Progenitor cell of endocrine pancreas (in vitro differentiated cells): Measurements from ENCODE around the gene NTF4. TPM values are rescaled to one million over a fixed set of nuclear protein-coding genes. Genes with fewer than 3 reads are reported as not detected.
A peak's percentile ranks its signal among the peaks of the same experiment; 100 is the strongest.
"Not testable (repeated sequence)": the region's sequence is repeated elsewhere in the genome, so short reads cannot be mapped to it uniquely, and the experiment has no call there.

Source experiments
- DNase-seq: peaks from one replicate; pipeline ENCODE4 v3.0.0; 2021; ENCODE audit warnings: low spot score; ENCODE audit not compliant: unreplicated experiment
- H3K27ac Mint-ChIP-seq: 2 replicates; pipeline ENCODE4 v1.8.0; 2021; ENCODE audit warnings: mild to moderate bottlenecking, moderate library complexity, mixed read lengths
- H3K27me3 Mint-ChIP-seq: 2 replicates; pipeline ENCODE4 v1.8.0; 2021; ENCODE audit warnings: mixed read lengths
- H3K36me3 Mint-ChIP-seq: 2 replicates; pipeline ENCODE4 v1.8.0; 2022; ENCODE audit warnings: mixed read lengths; ENCODE audit not compliant: insufficient read depth
- H3K4me1 Mint-ChIP-seq: 2 replicates; pipeline ENCODE4 v1.8.0; 2021; ENCODE audit warnings: low read depth, mixed read lengths
- H3K4me3 Mint-ChIP-seq: 2 replicates; pipeline ENCODE4 v1.8.0; 2021; ENCODE audit warnings: low read depth, mild to moderate bottlenecking, moderate library complexity, mixed read lengths
- H3K9me3 Mint-ChIP-seq: 2 replicates; pipeline ENCODE4 v1.8.0; 2021; ENCODE audit warnings: low read depth, mixed read lengths
- CTCF ChIP-seq: fragments of 200-600 bp; sonication (generic); IDR thresholded peaks from one replicate; pipeline ENCODE4 v1.5.0; 2021; ENCODE audit warnings: antibody characterized with exemption, mild to moderate bottlenecking; ENCODE audit not compliant: unreplicated experiment
- total RNA-seq: library from RNA; stranded (reverse); gene quantifications from 2 replicates; pipeline ENCODE4 v1.2.1, GENCODE V29; 2021

NTF4 gene
- total RNA-seq, 1 donor from 2014 or later: 0.91 TPM

- H3K4me1 Mint-ChIP-seq, H3K9me3 Mint-ChIP-seq, H3K27ac Mint-ChIP-seq, H3K4me3 Mint-ChIP-seq, H3K36me3 Mint-ChIP-seq, DNase-seq: not testable (repeated sequence)
- peaks cover 12% of the 10 kb centered on the region for H3K27me3 Mint-ChIP-seq
These were observed 21.1 kb downstream of the NTF4 start, which contains the start of gene CGB5 for GRCh38 chr19:49043548-49043947. Gene CGB5, plus strand, starts transcription at chr19:49043848. Its CDS starts 362 bp downstream, at chr19:49044210.

GRCh38 chr19:49042666-49043065 lies 22.0 kb downstream of the NTF4 start:
- H3K9me3 Mint-ChIP-seq, H3K4me1 Mint-ChIP-seq: not testable (repeated sequence)

GRCh38 chr19:49042177-49042576 lies 22.4 kb downstream of the NTF4 start:
- no peaks in the 10 kb centered on the region for H3K4me1 Mint-ChIP-seq
- no peak for TF ChIP-seq CTCF

More at GRCh38 chr19:49042666-49043065, 22.0 kb downstream of the NTF4 start:
- DNase-seq, H3K4me3 Mint-ChIP-seq, H3K27ac Mint-ChIP-seq, H3K36me3 Mint-ChIP-seq: not testable (repeated sequence)
- peaks cover 16% of the 10 kb centered on the region for H3K27me3 Mint-ChIP-seq

GRCh38 chr19:49039736-49040135 lies 24.9 kb downstream of the NTF4 start:
- not testable (repeated sequence) for H3K27ac Mint-ChIP-seq, DNase-seq, H3K36me3 Mint-ChIP-seq, H3K4me3 Mint-ChIP-seq, H3K9me3 Mint-ChIP-seq, H3K4me1 Mint-ChIP-seq
- peaks cover 19% of the 10 kb centered on the region for H3K27me3 Mint-ChIP-seq

More at GRCh38 chr19:49042177-49042576, 22.4 kb downstream of the NTF4 start:
- Mint-ChIP-seq H3K9me3 (no peaks in the 10 kb centered on the region), H3K27me3 (peaks cover 16% of the 10 kb centered on the region), H3K36me3 (no peaks in the 10 kb centered on the region), H3K27ac (peak overlapping the region; percentile 39), H3K4me3 (no peak overlapping the region)
- no peak for DNase-seq

- not testable (repeated sequence) for DNase-seq, H3K4me1 Mint-ChIP-seq, H3K9me3 Mint-ChIP-seq, H3K4me3 Mint-ChIP-seq, H3K27ac Mint-ChIP-seq, H3K36me3 Mint-ChIP-seq
- peaks cover 19% of the 10 kb centered on the region for H3K27me3 Mint-ChIP-seq
These were observed 25.9 kb downstream of the NTF4 start for GRCh38 chr19:49038557-49039276.

- H3K9me3 Mint-ChIP-seq, H3K4me3 Mint-ChIP-seq, H3K4me1 Mint-ChIP-seq, DNase-seq, H3K27ac Mint-ChIP-seq, H3K36me3 Mint-ChIP-seq: not testable (repeated sequence)
- peaks cover 18% of the 10 kb centered on the region for H3K27me3 Mint-ChIP-seq
These were observed 26.5 kb downstream of the NTF4 start for GRCh38 chr19:49038111-49038510.

GRCh38 chr19:49036815-49037214 lies 27.8 kb downstream of the NTF4 start, which contains the start of gene CGB1:
Gene CGB1, minus strand, starts transcription at chr19:49036895. Its CDS starts 184 bp downstream, at chr19:49036711.
- H3K27ac Mint-ChIP-seq, H3K4me3 Mint-ChIP-seq: not testable (repeated sequence)

More at GRCh38 chr19:49036815-49037214, 27.8 kb downstream of the NTF4 start, which contains the start of gene CGB1:
- not testable (repeated sequence) for DNase-seq, H3K36me3 Mint-ChIP-seq, H3K4me1 Mint-ChIP-seq, H3K9me3 Mint-ChIP-seq
- TF ChIP-seq CTCF: peak; percentile 35
- H3K27me3 Mint-ChIP-seq: peaks cover 13% of the 10 kb centered on the region
